HepG2 (cell line): ENCODE measurements around the gene GMFB. TPM values are rescaled to one million over a fixed set of nuclear protein-coding genes. Genes with fewer than 3 reads are reported as not detected.

ENCODE experiments used
- ATAC-seq: fragments of 200-7000 bp; cut with Tn5 transposase; 3 replicates; pipeline ENCODE4 v1.9.1; 2020; ENCODE audit warnings: mild to moderate bottlenecking, moderate library complexity
- BruUV-seq: library from RNA; stranded (reverse); fragments of 400-500 nt; replicated peaks from 2 replicates; lab custom pipeline; 2021; lab: Mats Ljungman, UMichigan
- CTCF ChIA-PET: fragments of 300-600 bp; formaldehyde crosslinking; extraction: SDS; loops from one replicate; lab custom pipeline; 2021; ENCODE audit warnings: low total read pairs, inconsistent platforms, low intra/inter-chr PET ratio; lab: Yijun Ruan, JAX
- POLR2A ChIA-PET: fragments of 350-600 bp; sonication (Branson Sonifier 250); formaldehyde crosslinking; loops from one replicate; lab custom pipeline; 2020; ENCODE audit warnings: antibody characterized with exemption, inconsistent platforms; lab: Yijun Ruan, JAX
- DNase-seq: peaks from one replicate; pipeline ENCODE4 v3.0.0-alpha.2; 2015; ENCODE audit warnings: low spot score
- FAIRE-seq: peaks from 3 replicates; lab custom pipeline; 2011; peaks lifted over from hg19 to GRCh38; lab: Jason Lieb, UNC
- H2AFZ ChIP-seq: one replicate; pipeline ENCODE4 v1.6.1; 2011; ENCODE audit warnings: low read length, inconsistent platforms
- H3K27ac ChIP-seq: fragments of 300-600 bp; 3 replicates; pipeline ENCODE4 v1.8.0; 2011; ENCODE audit warnings: mixed run types, mild to moderate bottlenecking, mixed read lengths, low read length, inconsistent platforms; ENCODE audit not compliant: insufficient read depth; ENCODE audit errors: extremely low read length
- H3K27me3 ChIP-seq, 2 experiments: fragments of 200-600 bp in 1 of 2; 2 replicates in 1 of 2; 3 replicates in 1 of 2; pipeline versions ENCODE4 v1.6.0 to v1.8.0; 2011; ENCODE audit warnings: low read length in 2 of 2, mild to moderate bottlenecking in 2 of 2, moderate library complexity in 2 of 2, inconsistent platforms in 1 of 2; ENCODE audit not compliant: insufficient read depth in 2 of 2, control insufficient read depth in 1 of 2
- H3K36me3 ChIP-seq, 2 experiments: fragments of 200-600 bp in 1 of 2; replicated peaks in 1 of 2; 2 replicates in 1 of 2; 3 replicates in 1 of 2; pipeline versions ENCODE4 v1.5.1 to v1.8.0; 2011; ENCODE audit warnings: low read length in 2 of 2, inconsistent platforms in 1 of 2; ENCODE audit not compliant: insufficient read depth in 2 of 2, control insufficient read depth in 1 of 2
- H3K4me1 ChIP-seq: 2 replicates; pipeline ENCODE4 v1.5.1; 2012; ENCODE audit warnings: low read length, inconsistent platforms; ENCODE audit not compliant: insufficient read depth
- H3K4me2 ChIP-seq: 2 replicates; pipeline ENCODE4 v1.6.0; 2011; ENCODE audit warnings: low read depth, low read length, inconsistent platforms
- H3K4me3 ChIP-seq, 3 experiments: fragments of 200-600 bp in 1 of 3; sonication (generic), shearing (Covaris generic) in 1 of 3; replicated peaks in 1 of 3; 2 replicates each; pipeline ENCODE4 v1.5.1; 2011 to 2016; ENCODE audit warnings: low read length in 3 of 3, inconsistent platforms in 2 of 3, low read depth in 2 of 3, mild to moderate bottlenecking in 2 of 3, control low read depth in 1 of 3, mixed read lengths in 1 of 3; ENCODE audit not compliant: insufficient read depth in 1 of 3
- H3K79me2 ChIP-seq: one replicate; pipeline ENCODE4 v1.6.1; 2011; ENCODE audit warnings: low read length, inconsistent platforms; ENCODE audit not compliant: insufficient read depth
- H3K9ac ChIP-seq: 2 replicates; pipeline ENCODE4 v1.6.0; 2011; ENCODE audit warnings: mild to moderate bottlenecking, low read depth, low read length, inconsistent platforms; ENCODE audit not compliant: insufficient read depth
- H3K9me3 ChIP-seq: 2 replicates; pipeline ENCODE4 v1.5.1; 2012; ENCODE audit warnings: mild to moderate bottlenecking, low read length
- H4K20me1 ChIP-seq: 2 replicates; pipeline ENCODE4 v1.6.0; 2011; ENCODE audit warnings: inconsistent platforms, mild to moderate bottlenecking, low read length, moderate library complexity; ENCODE audit not compliant: insufficient read depth
- SETDB1 ChIP-seq: sonication (generic); formaldehyde crosslinking; IDR thresholded peaks from 2 replicates; pipeline ENCODE4 v1.5.1; 2020; ENCODE audit warnings: missing genetic modification reagents, mild to moderate bottlenecking, borderline replicate concordance
- TEAD3 ChIP-seq: optimal IDR thresholded peaks from 2 replicates; pipeline ENCODE3; 2016; ENCODE audit warnings: borderline replicate concordance
- TOPORS ChIP-seq: sonication (generic); formaldehyde crosslinking; IDR thresholded peaks from 2 replicates; pipeline ENCODE4 v1.8.0; 2023; ENCODE audit warnings: mild to moderate bottlenecking, missing genetic modification reagents
- ZNF143 ChIP-seq: sonication (generic); formaldehyde crosslinking; IDR thresholded peaks from 2 replicates; pipeline ENCODE4 v1.4.0; 2020; ENCODE audit warnings: missing genetic modification reagents
- WGBS: methylation state at CpG from one replicate; pipeline ENCODE4 v1.1.6; 2017; ENCODE audit warnings: low lambda C conversion rate; 5-methylcytosine and 5-hydroxymethylcytosine counted together
- in situ Hi-C: cut with HindIII; loops from 2 replicates; pipeline ENCODE4 v1.10.0; 2017; ENCODE audit warnings: low pct_unique_long_range_greater_than_20kb; ENCODE audit not compliant: extremely low pct_ligation_motif_present
- intact Hi-C: fragments of 100-400 bp; cut with micrococcal nuclease; formaldehyde crosslinking; loops from one replicate; pipeline ENCODE4 v1.10.0; 2022; ENCODE audit not compliant: unreplicated experiment
- polyA plus RNA-seq, 8 experiments: library from polyadenylated mRNA; depleted of rRNA in 3 of 8; stranded (reverse) in 7 of 8; unstranded in 1 of 8; fragments of >200 nt; fragmentation: Illumina TruSeq in 4 of 8; extraction: Trizol in 4 of 8; gene quantifications; 2 replicates each; pipeline versions ENCODE4 v1.2.1 to v1.2.3, GENCODE V29; 2011 to 2016; ENCODE audit warnings: low read depth in 4 of 8, missing spikeins in 1 of 8, mixed read lengths in 1 of 8; ENCODE audit not compliant: insufficient read depth in 1 of 8
- total RNA-seq, 5 experiments: library from RNA; depleted of rRNA; stranded (reverse); fragments of >200 nt; fragmentation: Illumina TruSeq; extraction: Trizol; gene quantifications; 2 replicates each; pipeline ENCODE4 v1.2.3, GENCODE V29; 2016; ENCODE audit warnings: low read depth in 1 of 5
- TF ChIP-seq, protein P1 (sequence below): sonication (generic); formaldehyde crosslinking; IDR thresholded peaks from 2 replicates; pipeline ENCODE4 v1.5.1; 2020; ENCODE audit warnings: mild to moderate bottlenecking, missing genetic modification reagents
- TF ChIP-seq, protein P2 (sequence below): sonication (generic); formaldehyde crosslinking; IDR thresholded peaks from 2 replicates; pipeline ENCODE4 v1.5.0; 2020; ENCODE audit warnings: mild to moderate bottlenecking, missing genetic modification reagents, moderate library complexity
- TF ChIP-seq, protein P3 (sequence below): sonication (generic); formaldehyde crosslinking; IDR thresholded peaks from 2 replicates; pipeline ENCODE4 v1.5.0; 2020; ENCODE audit warnings: missing genetic modification reagents, mild to moderate bottlenecking, borderline replicate concordance

The GMFB gene
- total and polyA plus RNA-seq, 2 of the 13 experiments (the other 11 are each of a cell fraction or from before 2014, with no cell fraction given), result 17.3 to 68.2 TPM

DNA sequence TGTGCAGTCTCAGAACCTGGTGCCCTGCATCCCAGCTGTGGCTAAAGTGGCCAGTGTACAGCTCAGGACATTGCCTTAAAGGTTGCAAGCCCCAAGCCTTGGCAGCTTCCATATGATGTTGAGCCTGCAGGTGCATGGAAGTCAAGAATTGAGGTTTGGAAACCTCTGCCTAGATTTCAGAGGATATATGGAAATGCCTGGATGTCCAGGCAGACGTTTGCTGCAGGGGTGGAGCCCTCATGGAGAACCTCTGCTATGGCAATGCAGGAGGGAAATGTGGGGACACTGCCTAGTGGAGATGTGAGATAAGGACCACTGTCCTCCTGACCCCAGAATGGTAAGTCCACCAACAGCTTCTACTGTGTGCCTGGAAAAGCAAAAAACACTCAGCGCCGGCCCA is 29.7 kb downstream of the GMFB start:
- no peak overlapping the region for H2AFZ ChIP-seq
- no peaks in the 10 kb centered on the region for H3K79me2 ChIP-seq
- ChIA-PET CTCF (no interaction called here), POLR2A (interaction anchor here (0.9 to 1.0 kb wide), 3 partner anchors 29 to 105 kb away, joined by 3 read pairs; no protein-coding TSS in a partner anchor)
- intact Hi-C loops (no loop called here), in situ Hi-C loops (no loop called here)
- H3K4me2 ChIP-seq, result 0 out of 2 replicates have a peak overlapping the region, but pooled peaks have one; percentile 37
- no peak overlapping the region for H3K9ac ChIP-seq
- DNase-seq, result no peak
- no TSS peak for BruUV-seq
- no peak; the same call in 2 of the 3 replicates for ATAC-seq
- 86% methylated on average over 3 of the region's 3 CpGs for WGBS
- peak; percentile 70; the same call in 1 of the 2 replicates for TF ChIP-seq TOPORS (CRISPR knock-in tag)
- peak; percentile 83; the same call in 1 of the 2 replicates for TF ChIP-seq SETDB1 (CRISPR knock-in tag)
- TF ChIP-seq, protein P1, sequence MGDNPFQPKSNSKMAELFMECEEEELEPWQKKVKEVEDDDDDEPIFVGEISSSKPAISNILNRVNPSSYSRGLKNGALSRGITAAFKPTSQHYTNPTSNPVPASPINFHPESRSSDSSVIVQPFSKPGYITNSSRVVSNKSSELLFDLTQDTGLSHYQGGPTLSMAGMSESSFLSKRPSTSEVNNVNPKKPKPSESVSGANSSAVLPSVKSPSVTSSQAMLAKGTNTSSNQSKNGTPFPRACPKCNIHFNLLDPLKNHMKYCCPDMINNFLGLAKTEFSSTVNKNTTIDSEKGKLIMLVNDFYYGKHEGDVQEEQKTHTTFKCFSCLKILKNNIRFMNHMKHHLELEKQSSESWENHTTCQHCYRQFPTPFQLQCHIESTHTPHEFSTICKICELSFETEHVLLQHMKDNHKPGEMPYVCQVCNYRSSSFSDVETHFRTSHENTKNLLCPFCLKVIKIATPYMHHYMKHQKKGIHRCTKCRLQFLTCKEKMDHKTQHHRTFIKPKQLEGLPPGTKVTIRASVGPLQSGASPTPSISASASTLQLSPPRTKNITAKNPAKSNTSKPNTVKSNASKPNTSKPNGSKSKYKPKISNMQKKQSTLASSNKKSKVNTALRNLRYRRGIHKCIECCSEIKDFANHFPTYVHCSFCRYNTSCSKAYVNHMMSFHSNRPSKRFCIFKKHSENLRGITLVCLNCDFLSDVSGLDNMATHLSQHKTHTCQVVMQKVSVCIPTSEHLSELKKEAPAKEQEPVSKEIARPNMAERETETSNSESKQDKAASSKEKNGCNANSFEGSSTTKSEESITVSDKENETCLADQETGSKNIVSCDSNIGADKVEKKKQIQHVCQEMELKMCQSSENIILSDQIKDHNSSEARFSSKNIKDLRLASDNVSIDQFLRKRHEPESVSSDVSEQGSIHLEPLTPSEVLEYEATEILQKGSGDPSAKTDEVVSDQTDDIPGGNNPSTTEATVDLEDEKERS (CRISPR knock-in tag), result peak; percentile 80; the same call in 1 of the 2 replicates
- TF ChIP-seq, protein P2, sequence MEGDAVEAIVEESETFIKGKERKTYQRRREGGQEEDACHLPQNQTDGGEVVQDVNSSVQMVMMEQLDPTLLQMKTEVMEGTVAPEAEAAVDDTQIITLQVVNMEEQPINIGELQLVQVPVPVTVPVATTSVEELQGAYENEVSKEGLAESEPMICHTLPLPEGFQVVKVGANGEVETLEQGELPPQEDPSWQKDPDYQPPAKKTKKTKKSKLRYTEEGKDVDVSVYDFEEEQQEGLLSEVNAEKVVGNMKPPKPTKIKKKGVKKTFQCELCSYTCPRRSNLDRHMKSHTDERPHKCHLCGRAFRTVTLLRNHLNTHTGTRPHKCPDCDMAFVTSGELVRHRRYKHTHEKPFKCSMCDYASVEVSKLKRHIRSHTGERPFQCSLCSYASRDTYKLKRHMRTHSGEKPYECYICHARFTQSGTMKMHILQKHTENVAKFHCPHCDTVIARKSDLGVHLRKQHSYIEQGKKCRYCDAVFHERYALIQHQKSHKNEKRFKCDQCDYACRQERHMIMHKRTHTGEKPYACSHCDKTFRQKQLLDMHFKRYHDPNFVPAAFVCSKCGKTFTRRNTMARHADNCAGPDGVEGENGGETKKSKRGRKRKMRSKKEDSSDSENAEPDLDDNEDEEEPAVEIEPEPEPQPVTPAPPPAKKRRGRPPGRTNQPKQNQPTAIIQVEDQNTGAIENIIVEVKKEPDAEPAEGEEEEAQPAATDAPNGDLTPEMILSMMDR (CRISPR knock-in tag), result no peak
- no peak for TF ChIP-seq ZNF143 (CRISPR knock-in tag)
- peak; percentile 18 for TF ChIP-seq TEAD3 (CRISPR knock-in tag)
- TF ChIP-seq, protein P3, sequence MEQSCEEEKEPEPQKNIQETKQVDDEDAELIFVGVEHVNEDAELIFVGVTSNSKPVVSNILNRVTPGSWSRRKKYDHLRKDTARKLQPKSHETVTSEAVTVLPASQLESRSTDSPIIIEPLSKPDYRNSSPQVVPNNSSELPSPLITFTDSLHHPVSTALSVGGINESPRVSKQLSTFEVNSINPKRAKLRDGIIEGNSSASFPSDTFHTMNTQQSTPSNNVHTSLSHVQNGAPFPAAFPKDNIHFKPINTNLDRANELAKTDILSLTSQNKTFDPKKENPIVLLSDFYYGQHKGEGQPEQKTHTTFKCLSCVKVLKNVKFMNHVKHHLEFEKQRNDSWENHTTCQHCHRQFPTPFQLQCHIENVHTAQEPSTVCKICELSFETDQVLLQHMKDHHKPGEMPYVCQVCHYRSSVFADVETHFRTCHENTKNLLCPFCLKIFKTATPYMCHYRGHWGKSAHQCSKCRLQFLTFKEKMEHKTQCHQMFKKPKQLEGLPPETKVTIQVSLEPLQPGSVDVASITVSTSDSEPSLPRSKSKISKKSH (CRISPR knock-in tag), result peak; percentile 91
- H3K4me1 ChIP-seq, result peaks cover 30% of the 10 kb centered on the region
- no peak overlapping the region for H3K27ac ChIP-seq
- H4K20me1 ChIP-seq, result no peaks in the 10 kb centered on the region
- no peak overlapping the region for H3K4me3 ChIP-seq
- H3K36me3 ChIP-seq, result no peaks in the 10 kb centered on the region
- no peak for FAIRE-seq
- no peaks in the 10 kb centered on the region for H3K27me3 ChIP-seq
- H3K9me3 ChIP-seq, result peaks cover 16% of the 10 kb centered on the region
